HG03159 (cell line): Measurements from ENCODE around the gene SLC6A18.

ENCODE experiments used
- ATAC-seq: cut with Tn5 transposase; IDR thresholded peaks from one replicate; pipeline ENCODE4 v1.9.1; 2021; ENCODE audit warnings: mild to moderate bottlenecking, moderate library complexity; ENCODE audit not compliant: unreplicated experiment

The SLC6A18 gene, protein sequence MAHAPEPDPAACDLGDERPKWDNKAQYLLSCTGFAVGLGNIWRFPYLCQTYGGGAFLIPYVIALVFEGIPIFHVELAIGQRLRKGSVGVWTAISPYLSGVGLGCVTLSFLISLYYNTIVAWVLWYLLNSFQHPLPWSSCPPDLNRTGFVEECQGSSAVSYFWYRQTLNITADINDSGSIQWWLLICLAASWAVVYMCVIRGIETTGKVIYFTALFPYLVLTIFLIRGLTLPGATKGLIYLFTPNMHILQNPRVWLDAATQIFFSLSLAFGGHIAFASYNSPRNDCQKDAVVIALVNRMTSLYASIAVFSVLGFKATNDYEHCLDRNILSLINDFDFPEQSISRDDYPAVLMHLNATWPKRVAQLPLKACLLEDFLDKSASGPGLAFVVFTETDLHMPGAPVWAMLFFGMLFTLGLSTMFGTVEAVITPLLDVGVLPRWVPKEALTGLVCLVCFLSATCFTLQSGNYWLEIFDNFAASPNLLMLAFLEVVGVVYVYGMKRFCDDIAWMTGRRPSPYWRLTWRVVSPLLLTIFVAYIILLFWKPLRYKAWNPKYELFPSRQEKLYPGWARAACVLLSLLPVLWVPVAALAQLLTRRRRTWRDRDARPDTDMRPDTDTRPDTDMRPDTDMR

DNA sequence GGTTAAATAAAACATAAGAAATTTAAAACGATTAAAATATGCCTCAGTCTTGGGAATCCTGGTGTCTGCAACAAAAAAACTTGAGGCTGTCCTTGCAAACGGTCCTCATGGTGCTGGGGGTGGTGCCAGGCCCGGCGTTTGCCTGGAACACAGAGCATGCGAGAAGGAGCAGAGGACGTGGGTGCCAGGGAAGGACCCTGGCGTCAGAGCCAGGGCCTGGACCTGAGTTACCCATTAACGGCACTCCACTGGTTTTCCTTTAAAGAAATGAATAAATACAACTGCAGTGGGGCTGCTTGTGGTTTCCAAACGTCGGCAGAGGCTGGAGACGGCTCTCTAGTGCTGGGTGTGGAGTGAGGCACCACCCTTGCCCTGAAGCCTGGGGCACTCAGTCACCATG is at the start of gene SLC6A18:
Gene SLC6A18 (plus strand): TSS at position 301 of the 400 bp plus-strand sequence. CDS start 97 bp downstream, at position 398.
- no peak for ATAC-seq

DNA sequence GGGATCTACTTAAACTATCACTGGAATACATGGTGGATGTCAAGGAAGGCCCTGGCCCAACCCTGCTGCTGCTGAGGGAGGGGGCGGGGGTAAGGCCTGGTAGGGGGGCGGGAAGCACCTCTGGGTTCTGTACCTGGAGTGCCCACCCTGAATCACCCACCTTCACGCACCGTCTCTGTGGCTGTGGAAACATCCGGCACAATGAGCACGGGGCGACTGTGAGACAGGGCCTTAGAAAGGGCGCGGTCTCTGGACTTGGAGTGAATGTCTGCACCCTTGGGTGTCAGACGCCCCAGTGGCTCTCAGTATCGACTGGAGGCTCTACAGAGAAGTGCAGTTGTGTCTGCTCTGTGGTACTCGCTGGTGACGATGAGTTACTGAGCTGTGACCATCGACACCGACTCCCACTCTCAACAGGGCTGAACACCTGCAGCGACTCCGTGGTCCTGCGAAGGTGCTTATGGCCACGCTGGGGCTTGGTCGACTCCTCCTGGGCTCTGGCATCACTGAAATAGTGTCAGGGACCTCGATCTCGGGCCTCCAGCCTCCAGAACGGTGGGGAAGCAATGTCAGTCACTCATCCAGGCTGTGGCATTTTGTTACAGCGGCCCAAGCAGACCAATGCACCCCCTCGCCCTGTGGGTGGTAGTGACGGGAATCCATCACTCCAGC is 49.2 kb upstream of the SLC6A18 start:
- ATAC-seq = no peak

DNA sequence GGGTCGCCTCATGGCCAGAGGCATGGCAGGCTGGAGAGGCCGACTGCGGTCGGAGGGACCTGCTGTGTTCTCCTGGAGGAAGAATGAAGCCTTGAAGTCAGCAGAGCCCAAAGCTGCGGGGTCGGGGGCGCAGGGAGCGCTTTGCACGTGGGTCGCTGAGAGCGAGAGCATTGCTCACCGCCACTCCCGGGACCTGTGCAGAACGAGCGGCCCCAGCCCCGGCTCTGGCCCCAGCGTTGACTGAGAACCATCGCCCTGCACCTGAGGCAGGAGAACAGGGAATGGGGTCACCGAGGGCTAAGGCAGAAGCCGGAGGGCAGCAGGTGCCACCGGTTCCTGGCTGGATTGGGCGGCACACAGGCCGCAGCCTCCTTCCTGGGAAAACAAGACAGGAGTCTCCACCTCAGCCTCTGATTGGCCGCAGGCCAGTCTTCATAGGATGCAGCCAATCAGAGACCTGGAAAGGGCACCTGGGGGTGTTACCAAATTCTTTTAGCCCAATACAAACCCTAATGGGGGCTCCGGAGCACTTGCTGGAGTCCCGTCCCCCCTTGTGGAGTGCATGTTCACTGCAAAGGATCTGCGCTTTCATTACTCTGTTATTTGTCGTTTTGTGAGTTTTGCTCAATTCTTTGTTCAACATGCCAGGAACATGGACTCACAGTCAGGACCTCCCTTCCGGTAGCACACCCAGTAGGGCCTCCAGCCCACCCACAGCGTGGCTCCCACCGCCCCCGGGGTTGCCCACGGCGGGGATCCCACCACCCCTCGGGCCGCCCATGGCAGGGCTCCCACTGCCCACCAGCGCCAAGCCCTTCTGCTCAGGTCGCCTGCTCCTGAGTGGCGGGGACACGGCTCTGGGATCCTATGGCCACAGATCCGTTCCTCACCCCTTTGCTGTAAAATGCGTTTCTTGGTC is 48.4 kb upstream of the SLC6A18 start:
- ATAC-seq = no peak

DNA sequence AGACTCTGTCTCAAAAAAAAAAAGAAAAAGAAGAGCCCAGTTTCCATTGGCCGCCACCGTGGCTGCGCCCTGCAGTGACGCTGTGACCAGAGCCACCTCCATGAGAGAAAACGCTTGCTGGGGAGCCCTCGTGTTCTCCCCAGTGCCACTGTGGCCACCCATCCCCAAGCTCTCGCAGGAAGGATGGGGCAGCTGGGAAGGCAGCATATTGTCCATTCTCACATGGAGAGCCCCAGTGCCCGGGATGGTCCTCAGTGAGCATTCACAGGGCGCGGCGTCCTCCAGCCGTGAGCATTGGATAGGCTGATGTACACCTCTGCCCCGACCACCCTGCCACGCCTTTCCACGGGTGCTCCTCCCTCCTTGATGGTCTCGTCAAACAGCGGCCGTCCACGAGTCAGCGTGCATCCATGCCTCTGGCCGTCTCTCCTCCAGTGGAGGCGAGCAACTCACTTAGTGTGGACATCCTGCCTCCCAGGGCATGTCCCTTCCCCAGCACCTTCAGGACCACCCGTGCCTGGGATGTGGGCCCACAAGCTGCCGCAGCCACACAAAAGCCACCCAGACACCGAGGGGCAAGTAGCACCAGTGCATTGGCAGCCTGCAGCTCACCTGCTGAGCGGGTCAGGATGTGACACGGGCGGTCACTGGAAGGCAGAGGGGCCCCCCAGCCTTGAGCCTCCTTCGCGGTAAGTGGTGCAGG is 47.2 kb upstream of the SLC6A18 start:
- ATAC-seq = no peak

DNA sequence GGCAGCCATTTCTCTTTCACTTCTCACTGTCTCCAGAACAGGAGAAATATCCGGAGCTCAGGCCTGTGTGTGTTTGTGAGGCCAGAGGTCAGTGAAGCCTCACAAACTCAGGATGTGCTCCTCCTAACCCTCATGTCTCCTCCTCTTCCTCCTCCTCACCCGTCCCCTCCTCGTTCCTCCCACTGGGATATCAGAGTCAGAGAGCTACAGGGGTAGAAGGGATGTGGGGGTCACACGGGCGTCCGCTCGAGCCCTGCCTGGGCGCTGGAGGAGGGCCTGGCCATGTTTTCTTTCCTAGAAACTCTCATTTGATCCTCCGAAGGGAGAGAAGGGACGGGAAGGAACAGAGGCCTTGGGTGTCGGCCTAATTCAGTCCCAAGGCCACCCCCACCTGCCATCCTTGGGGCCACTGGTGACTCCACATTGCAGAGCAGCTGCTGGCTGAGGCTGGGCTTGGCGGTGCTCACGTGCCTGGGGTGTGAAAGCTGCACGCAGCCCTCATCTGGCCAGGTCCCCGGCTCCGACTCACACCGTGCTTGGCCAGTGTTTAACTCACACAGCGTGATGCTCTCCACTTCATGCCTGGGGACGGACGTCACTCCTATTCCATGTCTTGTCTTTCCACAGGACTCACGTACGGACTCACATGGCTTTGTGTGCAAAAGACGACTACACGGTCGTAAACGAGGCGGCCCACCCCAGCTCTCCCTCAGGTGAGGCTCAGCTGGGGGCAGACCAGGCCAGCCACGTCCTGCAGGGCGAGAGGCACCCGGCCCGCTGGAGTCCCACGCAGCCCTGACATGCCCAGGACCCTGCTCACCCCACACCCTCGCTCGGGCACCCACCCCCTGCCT is 46.4 kb upstream of the SLC6A18 start:
- no peak for ATAC-seq

DNA sequence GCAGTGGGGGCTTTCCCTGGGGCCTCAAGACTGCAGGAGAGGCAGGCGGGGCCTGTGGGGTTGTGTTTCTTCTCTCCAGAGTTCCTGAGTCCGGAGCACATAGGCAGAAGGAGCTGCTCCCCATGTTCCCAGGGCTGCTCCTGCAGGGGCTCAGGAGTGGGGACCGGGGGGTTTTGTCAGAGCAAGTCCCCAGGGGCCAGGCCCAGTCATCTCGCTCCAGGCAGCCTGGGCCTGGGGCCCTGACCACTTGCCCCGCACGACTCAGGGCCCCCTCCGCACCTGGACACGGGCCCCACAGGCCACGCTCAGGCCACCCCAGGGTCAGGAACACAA is 45.8 kb upstream of the SLC6A18 start:
- no peak for ATAC-seq

DNA sequence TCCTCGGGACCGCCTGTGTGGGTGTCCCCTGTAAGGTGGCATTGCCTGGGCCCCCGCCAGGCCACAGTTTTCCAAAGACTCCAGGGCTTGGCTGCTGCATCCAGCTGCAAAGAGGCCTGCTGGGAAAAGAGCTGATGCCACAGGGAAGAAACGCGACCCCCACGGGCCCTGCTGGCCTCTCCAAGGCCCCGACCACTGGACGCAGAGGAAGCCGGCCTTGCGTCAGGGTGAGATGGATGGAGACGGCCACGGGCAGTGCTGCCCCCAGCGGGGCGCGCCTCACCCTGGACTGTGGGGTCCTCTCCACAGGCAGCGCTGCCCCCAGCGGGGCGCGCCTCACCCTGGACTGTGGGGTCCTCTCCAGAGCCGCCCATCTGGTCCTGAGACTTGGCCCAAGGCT is 45.1 kb upstream of the SLC6A18 start:
- no peak for ATAC-seq

DNA sequence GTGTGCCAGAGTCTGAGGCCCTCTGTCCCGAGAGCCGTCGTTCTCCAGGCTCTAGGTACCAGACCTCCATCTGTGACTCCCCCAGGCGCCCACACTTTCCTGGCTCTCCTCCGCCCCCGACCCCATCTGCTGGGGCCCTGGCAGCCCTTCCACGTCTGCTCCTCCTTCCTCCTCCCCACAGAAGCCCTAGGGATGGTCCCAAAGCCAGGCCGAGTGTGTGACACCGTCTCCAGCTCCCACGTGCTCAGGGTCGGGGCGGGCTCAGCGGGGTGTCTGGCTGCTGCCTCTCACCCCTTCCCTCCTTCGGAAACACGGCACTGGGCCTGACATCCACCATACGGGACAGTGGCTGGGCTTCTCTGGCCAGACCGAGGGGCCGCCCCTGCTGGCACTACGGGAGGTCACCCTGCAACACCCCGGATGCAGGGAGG is 44.3 kb upstream of the SLC6A18 start:
- no peak for ATAC-seq

DNA sequence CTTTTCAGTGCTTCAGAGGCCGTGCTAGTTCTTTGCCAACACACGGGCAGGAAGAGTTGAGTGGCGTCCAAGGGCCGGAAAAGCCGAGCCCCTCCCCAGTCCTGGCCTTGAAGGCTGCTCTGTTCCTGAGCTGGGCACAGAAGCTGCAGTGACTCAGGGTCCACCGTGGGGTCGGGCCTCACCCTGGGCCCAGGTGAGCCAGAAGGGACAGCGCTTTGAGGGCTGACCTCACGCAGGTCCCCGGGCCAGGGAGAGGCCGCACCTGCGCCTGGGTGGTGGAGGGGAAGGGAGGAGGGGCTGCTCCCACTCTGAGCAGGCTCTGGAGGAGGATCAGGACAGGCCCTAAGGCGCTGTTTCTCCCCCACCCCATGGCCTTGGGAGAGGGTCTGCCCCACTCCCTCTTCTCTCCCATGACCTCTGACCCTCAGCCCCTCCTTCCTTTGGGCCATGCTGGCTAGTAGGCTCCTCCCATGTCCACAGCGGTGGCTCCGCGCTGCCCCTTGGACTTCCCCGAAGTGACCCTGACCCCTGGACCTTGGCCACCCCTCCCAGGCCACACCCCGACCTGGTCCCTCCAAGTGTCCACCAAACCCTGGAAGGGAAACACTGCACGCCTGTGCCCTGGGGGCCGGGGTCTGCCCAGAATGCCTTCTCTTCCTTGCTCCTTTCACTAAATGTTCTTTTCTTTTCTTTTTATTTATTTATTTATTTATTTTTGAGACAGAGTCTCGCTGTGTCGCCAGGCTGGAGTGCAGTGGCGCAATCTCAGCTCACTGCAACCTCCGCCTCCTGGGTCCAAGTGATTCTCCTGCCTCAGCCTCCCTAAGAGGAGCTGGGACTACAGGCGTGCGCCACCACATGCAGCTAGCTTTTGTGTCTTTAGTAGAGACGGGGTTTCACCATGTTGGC is 43.5 kb upstream of the SLC6A18 start:
- ATAC-seq = no peak

DNA sequence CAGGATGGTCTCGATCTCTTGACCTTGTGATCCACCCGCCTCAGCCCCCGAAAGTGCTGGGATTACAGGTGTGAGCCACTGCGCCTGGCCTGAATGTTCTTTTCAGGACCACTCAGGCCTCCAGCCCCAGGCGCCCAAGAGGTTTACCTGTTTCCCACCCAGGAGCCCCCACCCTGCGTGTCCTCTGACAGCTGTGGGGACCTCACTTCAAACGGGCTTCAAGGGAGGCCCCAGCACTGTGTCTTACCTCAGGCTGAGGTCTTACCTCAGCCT is 42.9 kb upstream of the SLC6A18 start:
- ATAC-seq = no peak

DNA sequence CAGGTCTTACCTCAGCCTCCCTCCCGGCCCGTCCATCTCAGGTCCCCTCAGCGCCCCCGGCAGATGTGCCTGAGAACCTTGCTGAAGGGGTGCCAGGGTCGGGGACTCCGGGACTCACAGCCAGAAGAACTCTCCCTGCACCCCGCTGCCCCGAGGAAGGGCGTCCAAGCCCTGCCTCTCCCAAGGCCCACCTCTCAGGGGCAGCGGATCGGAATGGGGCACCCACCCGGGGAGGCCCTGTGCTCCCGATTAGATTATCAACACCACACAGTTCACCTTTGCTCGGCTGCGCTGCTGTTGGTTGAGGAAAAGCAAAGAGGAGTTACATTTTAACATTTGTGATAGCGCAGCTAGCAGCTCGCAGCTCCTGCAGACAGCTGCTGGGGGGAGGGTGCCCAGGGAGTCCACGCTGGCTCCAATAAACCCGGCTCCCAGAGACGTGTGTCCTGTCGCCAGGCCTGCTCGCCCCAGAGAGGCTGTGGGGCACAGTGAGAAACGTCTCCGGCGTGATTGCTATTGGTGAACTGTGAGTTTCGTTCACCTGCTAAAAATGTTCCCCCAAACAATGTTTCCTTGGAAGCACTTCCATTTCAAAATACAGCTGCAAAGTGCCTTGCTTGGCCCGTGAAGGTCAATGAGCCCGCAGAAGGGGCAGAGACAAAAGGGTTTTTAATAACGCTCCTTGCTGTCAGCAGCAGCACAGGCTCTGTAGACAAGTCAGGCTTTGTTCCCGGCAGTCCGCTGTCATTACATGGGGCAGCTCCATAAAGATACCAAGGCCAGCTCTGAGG is 42.4 kb upstream of the SLC6A18 start:
- ATAC-seq = no peak

DNA sequence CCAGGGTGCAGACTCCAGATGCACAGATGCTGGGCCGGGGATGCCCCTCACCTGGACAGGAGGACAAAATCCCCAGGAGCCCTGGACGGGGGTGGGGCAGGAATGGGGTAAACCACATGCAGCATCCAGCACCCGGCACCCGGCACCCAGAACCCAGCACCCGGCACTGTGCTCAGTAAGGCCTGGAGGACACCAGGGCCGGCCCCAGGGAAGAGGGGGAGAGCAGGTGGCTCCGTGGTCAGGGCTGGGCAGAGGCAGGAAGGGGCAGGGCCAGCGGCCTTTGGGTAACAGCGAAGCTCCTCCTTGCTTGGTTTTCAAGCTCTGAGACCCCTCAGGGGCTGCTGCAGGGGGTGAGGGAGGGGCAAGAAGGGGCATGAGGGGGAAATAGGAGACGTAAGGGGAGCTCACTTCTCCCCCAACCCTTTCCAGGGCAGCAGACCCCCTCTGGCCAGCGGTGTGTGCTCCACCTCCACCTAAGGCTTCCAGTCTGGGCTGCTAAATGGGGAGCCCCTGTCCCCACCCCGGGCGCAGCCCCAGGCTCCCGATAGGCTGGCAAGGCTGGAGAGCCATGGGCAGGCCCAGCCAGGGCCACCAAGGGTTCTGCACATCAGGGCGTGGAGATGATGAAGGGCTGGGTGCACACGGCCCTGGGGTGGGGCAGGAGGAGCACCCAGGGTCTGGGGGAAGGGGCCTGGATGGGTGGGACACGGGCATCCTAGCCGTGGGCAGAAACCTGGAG is 41.6 kb upstream of the SLC6A18 start:
- ATAC-seq = no peak

DNA sequence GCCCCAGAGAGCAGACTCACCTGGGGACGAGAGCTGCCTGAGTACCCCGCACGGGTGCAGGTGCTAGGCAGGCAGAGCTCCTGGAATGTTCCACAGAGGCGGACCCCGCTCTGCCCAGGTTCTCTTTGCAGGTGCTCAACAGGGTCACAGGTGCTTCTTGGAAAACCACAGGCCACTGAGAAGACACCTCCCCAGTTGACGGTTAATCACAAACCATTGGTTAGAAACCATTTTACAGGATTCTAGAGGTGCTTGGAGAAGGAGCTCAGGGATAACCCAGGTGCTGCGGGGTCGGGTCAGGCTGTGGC is 41.1 kb upstream of the SLC6A18 start:
- no peak for ATAC-seq

DNA sequence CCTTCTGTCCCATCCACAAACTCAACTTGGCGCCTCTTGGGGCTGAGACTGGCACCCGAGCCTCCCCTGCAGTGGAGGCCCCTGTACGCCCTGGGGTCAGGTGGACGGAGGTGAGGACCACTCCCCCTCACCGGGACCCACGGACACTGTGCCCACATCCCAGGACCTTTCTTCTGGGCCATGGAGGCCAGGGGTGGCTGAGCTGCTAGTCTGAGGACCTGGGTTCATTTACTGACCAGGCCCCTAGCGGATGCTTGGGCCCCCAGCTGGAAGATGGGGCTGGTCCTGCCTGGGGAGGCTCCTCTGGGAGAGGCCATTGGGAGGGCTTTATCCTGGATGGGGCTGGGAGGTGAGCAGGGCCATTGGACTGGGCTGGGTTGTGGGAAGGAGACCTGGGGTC is 40.7 kb upstream of the SLC6A18 start:
- no peak for ATAC-seq

DNA sequence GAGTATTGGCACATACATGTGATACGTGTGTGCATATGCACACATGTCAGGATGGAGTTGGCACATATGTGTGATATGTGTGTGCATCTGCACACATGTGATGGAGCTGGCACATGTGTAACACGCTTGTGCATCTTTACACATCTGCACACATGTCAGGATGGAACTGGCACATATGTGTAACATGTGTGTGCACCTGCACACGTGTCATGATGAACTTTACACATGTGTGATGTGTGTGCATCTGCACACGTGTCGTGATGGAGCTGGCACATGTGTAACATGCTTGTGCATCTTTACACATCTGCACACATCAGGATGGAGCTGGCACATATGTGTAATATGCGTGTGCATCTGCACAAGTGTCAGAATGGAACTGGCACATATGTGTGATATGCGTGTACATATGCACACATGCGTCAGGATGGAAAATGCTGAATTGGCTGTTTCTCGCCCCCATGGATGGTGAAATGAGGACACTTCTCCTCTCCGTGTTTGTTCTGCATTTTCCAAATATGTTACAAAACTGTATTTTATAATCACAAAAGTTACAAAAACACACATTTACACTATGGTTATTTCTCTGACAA is 40.0 kb upstream of the SLC6A18 start:
- no peak for ATAC-seq

DNA sequence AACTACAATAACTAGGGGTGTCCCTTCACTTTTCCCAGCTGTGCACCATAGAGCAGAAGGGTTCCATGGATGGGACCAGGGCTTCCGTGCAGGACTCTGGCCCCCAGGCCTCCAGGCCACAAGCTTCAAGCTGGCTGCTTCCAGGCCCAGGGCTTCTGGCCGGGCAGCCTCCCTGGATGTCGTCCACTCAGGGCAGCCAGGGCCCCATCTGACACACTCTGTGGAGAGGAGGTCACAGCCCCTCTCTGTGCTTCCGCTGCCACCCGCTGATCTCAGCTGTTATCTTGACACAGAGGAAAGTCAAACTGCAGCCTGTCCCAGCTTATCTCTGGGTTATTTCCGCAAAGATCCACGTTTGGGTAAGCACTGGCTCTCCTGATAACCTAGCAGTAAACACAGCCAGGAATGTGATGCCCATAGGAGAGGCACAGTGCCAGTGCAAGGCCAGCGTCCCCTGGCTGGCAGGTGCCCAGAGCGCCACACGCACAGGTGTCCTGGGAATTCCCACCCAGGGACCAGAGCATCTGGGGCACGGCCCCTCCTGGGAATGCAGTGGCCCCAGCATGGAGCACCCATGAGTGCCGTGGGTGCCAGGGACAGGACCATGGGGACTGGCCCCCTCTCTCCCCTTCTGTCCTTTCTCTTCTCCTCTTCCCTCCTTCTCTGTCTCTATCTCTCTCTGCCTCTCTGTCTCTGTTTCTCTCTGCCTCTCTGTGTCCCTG is 39.4 kb upstream of the SLC6A18 start:
- no peak for ATAC-seq
